Stomach (tissue), 9 donors: Measurements from ENCODE around the gene NUP93. TPM values are rescaled to one million over a fixed set of nuclear protein-coding genes. Genes with fewer than 3 reads are reported as not detected.

Experiments used
- DNase-seq, 2 donors: peaks; one replicate each; pipeline versions ENCODE4 v3.0.0 to v3.0.0-alpha.2; 2013 to 2019
- H3K27ac ChIP-seq, 5 donors: fragments of 200-600 bp in 4 of 5; sonication (generic) in 4 of 5; one replicate each; pipeline ENCODE4 v1.5.1; 2013 to 2019; ENCODE audit warnings: mild to moderate bottlenecking in 1 of 5, moderate library complexity in 1 of 5
- H3K27me3 ChIP-seq, 3 donors: fragments of 200-600 bp; sonication (generic); one replicate each; pipeline ENCODE4 v1.5.1; 2017 to 2019; ENCODE audit warnings: mixed run types in 1 of 3
- H3K36me3 ChIP-seq, 4 donors: fragments of 200-600 bp; sonication (generic); 1 replicate in 3 of 4; 2 replicates in 1 of 4; pipeline ENCODE4 v1.5.1; 2016 to 2019
- H3K4me1 ChIP-seq, 4 donors: fragments of 200-600 bp; sonication (generic); one replicate each; pipeline ENCODE4 v1.5.1; 2016 to 2019
- H3K4me3 ChIP-seq, 4 donors: fragments of 200-600 bp; sonication (generic) in 3 of 4; one replicate each; pipeline ENCODE4 v1.5.1; 2016 to 2019; ENCODE audit warnings: mild to moderate bottlenecking in 1 of 4
- H3K9me3 ChIP-seq, 4 donors: fragments of 200-600 bp; sonication (generic); one replicate each; pipeline ENCODE4 v1.5.1; 2016 to 2019
- CTCF ChIP-seq, 7 experiments: fragments of 450-650 bp in 4 of 7; fragments of 200-600 bp in 3 of 7; sonication (generic) in 3 of 7; IDR thresholded peaks; one replicate each; pipeline ENCODE4 v1.5.1; 2016 to 2019; ENCODE audit warnings: antibody characterized with exemption in 7 of 7, control low read depth in 2 of 7, mild to moderate bottlenecking in 1 of 7
- EP300 ChIP-seq: sonication (generic); formaldehyde crosslinking; IDR thresholded peaks from one replicate; pipeline ENCODE4 v1.6.1; 2017; ENCODE audit warnings: antibody characterized with exemption
- POLR2A ChIP-seq, 4 donors: fragments of 450-650 bp; IDR thresholded peaks; one replicate each; pipeline ENCODE4 v1.6.1; 2016; ENCODE audit warnings: antibody characterized with exemption in 4 of 4, control low read depth in 2 of 4, mild to moderate bottlenecking in 1 of 4, moderate library complexity in 1 of 4
- POLR2AphosphoS5 ChIP-seq, 3 donors: sonication (generic); formaldehyde crosslinking; IDR thresholded peaks; one replicate each; pipeline ENCODE4 v1.6.1; 2016; ENCODE audit warnings: antibody characterized with exemption in 3 of 3
- WGBS, 5 donors: extraction: QIAGEN DNeasy Blood & Tissue Kit in 3 of 5; methylation state at CpG; one replicate each; pipeline versions ENCODE4 v1.1.5 to v1.1.7; 2013 to 2018; 5-methylcytosine and 5-hydroxymethylcytosine counted together
- intact Hi-C: fragments of 100-400 bp; cut with DNase I; formaldehyde crosslinking; loops from one replicate; pipeline ENCODE4 v1.15.1; 2023; ENCODE audit warnings: low total_unique reads
- polyA plus RNA-seq, 3 donors: library from polyadenylated mRNA; stranded (reverse); fragments of 200-250 nt; gene quantifications; one replicate each; pipeline ENCODE4 v1.2.3, GENCODE V29; 2013
- total RNA-seq, 5 donors: library from RNA; depleted of rRNA; stranded (reverse); fragments of >200 nt; gene quantifications; one replicate each; pipeline versions ENCODE4 v1.1.0 to v1.2.3, GENCODE V29; 2014 to 2016
- donor health status: healthy with polysubstance abuse.
- donor health status: Bipolar disorder and iron deficiency.
- donor health status: healthy.

NUP93 gene
- total and polyA plus RNA-seq, 8 donors = 26.7 to 184 (median 47.2) TPM

- WGBS, 5 donors = 93 to 97% (median 96%) methylated on average over 10 of the region's 10 CpGs
- H3K4me1 ChIP-seq = peaks cover 7 to 55% (median 31%) of the 10 kb centered on the region in 4 donors
- H3K9me3 ChIP-seq = no peaks in the 10 kb centered on the region
- no peak overlapping the region for H3K4me3 ChIP-seq
- H3K27ac ChIP-seq = peak overlapping the region in 1 of 5 donors; percentile 2
- no peaks in the 10 kb centered on the region for H3K27me3 ChIP-seq
- peaks cover 0 to 21% (median 12%) of the 10 kb centered on the region in 4 donors for H3K36me3 ChIP-seq
- DNase-seq = no peak
- TF ChIP-seq CTCF (IDR thresholded peaks at IDR 0.05) (no peak), POLR2A (IDR thresholded peaks at IDR 0.05) (no peak), EP300 (no peak)
- intact Hi-C loops = no loop called here
These were observed 18.3 kb downstream of the NUP93 start for GRCh38 chr16:56748191-56748590.

GRCh38 chr16:56748826-56749225, 18.9 kb downstream of the NUP93 start:
- H3K27ac ChIP-seq = no peak overlapping the region
- H3K4me1 ChIP-seq = peaks cover 7 to 51% (median 28%) of the 10 kb centered on the region in 4 donors

GRCh38 chr16:56749672-56750491, 20.0 kb downstream of the NUP93 start:
- Histone ChIP-seq H3K27ac (peak overlapping the region in 2 of 5 donors; percentile 7 to 10), H3K27me3 (no peaks in the 10 kb centered on the region), H3K4me3 (no peak overlapping the region), H3K9me3 (peaks cover 0 to 7% (median 3%) of the 10 kb centered on the region in 4 donors), H3K36me3 (peaks cover 0 to 21% (median 12%) of the 10 kb centered on the region in 4 donors), H3K4me1 (peaks cover 7 to 49% (median 25%) of the 10 kb centered on the region in 4 donors)
- TF ChIP-seq POLR2A (IDR thresholded peaks at IDR 0.05) (no peak), EP300 (no peak), POLR2AphosphoS5 (IDR thresholded peaks at IDR 0.05) (no peak), CTCF (IDR thresholded peaks at IDR 0.05) (no peak)
- 83 to 92% (median 88%) methylated on average over 3 of the region's 3 CpGs for WGBS, 5 donors
- DNase-seq = no peak
- intact Hi-C loops = no loop called here

More at GRCh38 chr16:56748826-56749225, 18.9 kb downstream of the NUP93 start:
- DNase-seq = no peak
- Histone ChIP-seq H3K4me3 (no peak overlapping the region), H3K9me3 (no peaks in the 10 kb centered on the region), H3K36me3 (peaks cover 0 to 21% (median 12%) of the 10 kb centered on the region in 4 donors), H3K27me3 (no peaks in the 10 kb centered on the region)
- intact Hi-C loops = no loop called here
- no peak for TF ChIP-seq CTCF (IDR thresholded peaks at IDR 0.05)
- TF ChIP-seq EP300 = no peak
- TF ChIP-seq POLR2A (IDR thresholded peaks at IDR 0.05) = no peak
- TF ChIP-seq POLR2AphosphoS5 (IDR thresholded peaks at IDR 0.05) = no peak
- WGBS, 5 donors = 63 to 86% (median 84%) methylated on average over 3 of the region's 3 CpGs

GRCh38 chr16:56753410-56753809, 23.5 kb downstream of the NUP93 start:
- no peak for DNase-seq
- intact Hi-C loops = no loop called here
- Histone ChIP-seq H3K36me3 (peaks cover 0 to 18% (median 13%) of the 10 kb centered on the region in 4 donors), H3K4me1 (peaks cover 0 to 23% (median 9%) of the 10 kb centered on the region in 4 donors), H3K4me3 (no peak overlapping the region), H3K9me3 (peaks cover 0 to 9% (median 4%) of the 10 kb centered on the region in 4 donors), H3K27ac (no peak overlapping the region), H3K27me3 (no peaks in the 10 kb centered on the region)
- no peak for TF ChIP-seq POLR2AphosphoS5 (IDR thresholded peaks at IDR 0.05)
- no peak for TF ChIP-seq EP300
- TF ChIP-seq POLR2A (IDR thresholded peaks at IDR 0.05) = no peak
- TF ChIP-seq CTCF (IDR thresholded peaks at IDR 0.05) = no peak
